Brain microvascular endothelial cell (primary cell): ENCODE measurements around the gene ZNF394.

Source experiments
- DNase-seq: peaks from one replicate; pipeline ENCODE4 v3.0.0-alpha.2; 2020
- H3K27ac ChIP-seq: fragments of 250-450 bp; sonication (Bioruptor Pico); 2 replicates; pipeline ENCODE4 v1.5.1; 2020; ENCODE audit warnings: mild to moderate bottlenecking, moderate library complexity
- H3K27me3 ChIP-seq: fragments of 250-450 bp; sonication (Bioruptor Pico); replicated peaks from 2 replicates; pipeline ENCODE4 v1.5.1; 2020; ENCODE audit warnings: mild to moderate bottlenecking
- H3K36me3 ChIP-seq: fragments of 250-450 bp; sonication (Bioruptor Pico); replicated peaks from 2 replicates; pipeline ENCODE4 v1.5.1; 2020; ENCODE audit warnings: mild to moderate bottlenecking
- H3K4me3 ChIP-seq: 2 replicates; pipeline ENCODE4 v1.5.1; 2011; ENCODE audit warnings: low read depth, mild to moderate bottlenecking, control low read depth, low read length, moderate library complexity
- in situ Hi-C: cut with HindIII; loops from 2 replicates; pipeline ENCODE4 v1.10.0; 2017; ENCODE audit warnings: low sequenced_read_pairs, low pct_ligation_motif_present
- TF ChIP-seq, protein P1 (sequence below): IDR thresholded peaks from 2 replicates; pipeline ENCODE4 v1.5.1; 2011; ENCODE audit warnings: low read depth, mild to moderate bottlenecking, moderate library complexity, low read length, control low read depth, inconsistent platforms; ENCODE audit errors: missing control alignments

The ZNF394 gene

DNA sequence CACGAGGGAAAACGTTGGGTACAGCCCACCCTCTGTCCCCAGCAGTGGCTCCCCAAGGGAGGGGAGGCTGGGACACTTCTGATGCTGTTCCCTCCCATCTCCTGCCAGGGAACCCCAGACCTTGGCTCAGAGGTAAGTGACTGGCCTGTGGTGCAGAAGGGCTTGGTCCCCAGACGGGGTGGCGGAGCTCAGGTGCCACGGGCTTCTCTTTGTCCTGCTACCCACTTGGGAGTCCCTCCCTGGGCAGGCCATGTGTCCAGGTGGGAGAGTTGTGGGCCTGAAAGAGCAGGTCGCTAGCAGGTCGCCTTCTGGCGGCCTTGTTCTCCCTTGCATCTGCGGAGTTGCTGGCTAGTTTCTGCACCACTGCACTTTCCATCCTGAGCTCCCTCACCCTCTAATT lies 44.2 kb downstream of the ZNF394 start:
- Histone ChIP-seq H3K27ac (no peak overlapping the region), H3K27me3 (no peaks in the 10 kb centered on the region), H3K36me3 (peaks cover 85% of the 10 kb centered on the region), H3K4me3 (no peak overlapping the region)
- no peak for DNase-seq
- in situ Hi-C loops = no loop called here
- TF ChIP-seq, protein P1, sequence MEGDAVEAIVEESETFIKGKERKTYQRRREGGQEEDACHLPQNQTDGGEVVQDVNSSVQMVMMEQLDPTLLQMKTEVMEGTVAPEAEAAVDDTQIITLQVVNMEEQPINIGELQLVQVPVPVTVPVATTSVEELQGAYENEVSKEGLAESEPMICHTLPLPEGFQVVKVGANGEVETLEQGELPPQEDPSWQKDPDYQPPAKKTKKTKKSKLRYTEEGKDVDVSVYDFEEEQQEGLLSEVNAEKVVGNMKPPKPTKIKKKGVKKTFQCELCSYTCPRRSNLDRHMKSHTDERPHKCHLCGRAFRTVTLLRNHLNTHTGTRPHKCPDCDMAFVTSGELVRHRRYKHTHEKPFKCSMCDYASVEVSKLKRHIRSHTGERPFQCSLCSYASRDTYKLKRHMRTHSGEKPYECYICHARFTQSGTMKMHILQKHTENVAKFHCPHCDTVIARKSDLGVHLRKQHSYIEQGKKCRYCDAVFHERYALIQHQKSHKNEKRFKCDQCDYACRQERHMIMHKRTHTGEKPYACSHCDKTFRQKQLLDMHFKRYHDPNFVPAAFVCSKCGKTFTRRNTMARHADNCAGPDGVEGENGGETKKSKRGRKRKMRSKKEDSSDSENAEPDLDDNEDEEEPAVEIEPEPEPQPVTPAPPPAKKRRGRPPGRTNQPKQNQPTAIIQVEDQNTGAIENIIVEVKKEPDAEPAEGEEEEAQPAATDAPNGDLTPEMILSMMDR = no peak

DNA sequence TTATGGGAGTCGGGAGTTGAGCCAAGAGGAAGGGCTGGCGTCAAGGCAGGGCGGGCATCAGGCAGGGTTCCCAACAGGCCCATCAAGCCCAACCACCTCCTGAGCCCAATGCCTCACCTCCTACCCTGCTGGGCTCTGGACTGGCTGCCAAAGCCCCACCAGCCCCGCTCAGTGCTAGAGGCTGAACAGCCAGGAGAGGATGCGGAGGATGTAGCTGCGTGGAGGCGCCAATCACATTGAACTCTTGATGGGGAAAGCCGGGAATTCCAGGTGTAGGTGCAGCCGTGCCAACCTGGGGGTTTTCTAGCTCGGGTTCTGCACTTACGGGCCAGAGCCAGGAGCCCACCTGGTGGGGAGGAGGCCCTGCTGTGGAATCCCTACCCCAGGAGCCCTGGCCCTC lies 47.0 kb downstream of the ZNF394 start:
- no peak overlapping the region for H3K27ac ChIP-seq
- peaks cover 78% of the 10 kb centered on the region for H3K36me3 ChIP-seq
- TF ChIP-seq, protein P1 = no peak
- no peak overlapping the region for H3K4me3 ChIP-seq
- in situ Hi-C loops = no loop called here
- no peak for DNase-seq
- H3K27me3 ChIP-seq = no peaks in the 10 kb centered on the region

DNA sequence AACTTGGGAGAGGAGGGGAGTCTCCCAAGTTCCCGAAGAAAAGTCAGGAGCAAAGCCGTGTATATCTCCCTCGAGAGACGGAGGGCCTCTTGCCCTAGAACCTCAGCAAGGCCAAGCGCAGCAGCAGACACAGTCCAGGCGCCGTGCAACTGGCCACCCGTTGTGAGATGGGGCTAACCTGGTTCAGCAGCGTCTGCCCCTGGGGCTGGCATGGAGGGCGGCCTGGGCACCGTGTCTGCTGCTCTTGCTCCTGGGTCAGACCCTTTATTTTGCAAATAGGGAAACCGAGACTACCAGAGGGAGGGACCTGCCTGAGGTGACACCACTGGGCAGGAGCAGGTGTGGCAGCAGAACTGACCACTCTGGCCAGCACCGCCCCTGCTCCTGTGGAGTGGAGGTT lies 47.5 kb downstream of the ZNF394 start:
- H3K27ac ChIP-seq = no peak overlapping the region
- H3K36me3 ChIP-seq = peaks cover 78% of the 10 kb centered on the region
- DNase-seq = no peak
- in situ Hi-C loops = no loop called here
- no peak overlapping the region for H3K4me3 ChIP-seq
- TF ChIP-seq, protein P1 = no peak
- no peaks in the 10 kb centered on the region for H3K27me3 ChIP-seq

DNA sequence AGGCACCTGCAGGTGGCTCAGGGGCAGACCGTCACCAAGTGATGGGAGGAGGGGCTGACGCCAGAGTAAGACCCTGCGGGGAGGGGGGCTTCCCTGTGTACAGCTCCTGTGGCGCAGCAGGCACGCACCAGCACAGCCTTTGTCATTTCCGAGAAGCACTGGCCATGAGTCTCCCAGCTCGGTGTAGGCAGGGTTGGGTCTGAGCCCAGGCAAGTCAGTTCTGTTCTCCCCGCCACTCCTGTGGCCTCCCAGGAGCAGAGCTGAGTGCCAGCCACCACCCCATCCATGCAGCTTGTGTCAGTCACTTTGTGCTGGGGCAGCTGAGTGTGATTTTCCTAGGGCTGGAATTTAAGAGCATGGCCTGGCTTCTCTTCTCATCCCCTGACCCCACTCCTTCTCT lies 48.1 kb downstream of the ZNF394 start:
- H3K27ac ChIP-seq = no peak overlapping the region
- peaks cover 73% of the 10 kb centered on the region for H3K36me3 ChIP-seq
- no peaks in the 10 kb centered on the region for H3K27me3 ChIP-seq
- DNase-seq = no peak
- TF ChIP-seq, protein P1 = no peak
- H3K4me3 ChIP-seq = no peak overlapping the region
- in situ Hi-C loops = no loop called here

DNA sequence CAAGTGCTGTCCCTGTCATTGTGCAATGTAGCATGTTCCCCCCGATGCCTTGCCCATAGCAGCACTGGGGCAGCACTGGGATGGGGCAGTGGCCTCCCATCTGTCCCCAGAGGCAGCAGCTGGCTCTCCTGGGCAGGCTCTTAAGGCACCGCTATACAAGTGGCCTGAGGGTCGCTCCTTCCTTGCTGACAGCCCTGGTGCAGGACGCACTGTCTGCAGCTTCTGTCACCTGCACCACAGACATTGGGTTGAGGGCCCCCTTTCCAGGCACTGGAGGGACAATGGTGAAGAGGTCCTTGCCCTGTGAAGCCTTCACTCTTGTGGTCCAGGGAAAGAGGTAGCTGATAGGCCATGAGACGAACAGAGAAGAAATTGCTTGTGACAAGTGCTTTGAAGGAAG lies 50.8 kb downstream of the ZNF394 start:
- in situ Hi-C loops = no loop called here
- Histone ChIP-seq H3K4me3 (no peak overlapping the region), H3K36me3 (peaks cover 71% of the 10 kb centered on the region), H3K27ac (no peak overlapping the region), H3K27me3 (no peaks in the 10 kb centered on the region)
- TF ChIP-seq, protein P1 = no peak
- DNase-seq = no peak

DNA sequence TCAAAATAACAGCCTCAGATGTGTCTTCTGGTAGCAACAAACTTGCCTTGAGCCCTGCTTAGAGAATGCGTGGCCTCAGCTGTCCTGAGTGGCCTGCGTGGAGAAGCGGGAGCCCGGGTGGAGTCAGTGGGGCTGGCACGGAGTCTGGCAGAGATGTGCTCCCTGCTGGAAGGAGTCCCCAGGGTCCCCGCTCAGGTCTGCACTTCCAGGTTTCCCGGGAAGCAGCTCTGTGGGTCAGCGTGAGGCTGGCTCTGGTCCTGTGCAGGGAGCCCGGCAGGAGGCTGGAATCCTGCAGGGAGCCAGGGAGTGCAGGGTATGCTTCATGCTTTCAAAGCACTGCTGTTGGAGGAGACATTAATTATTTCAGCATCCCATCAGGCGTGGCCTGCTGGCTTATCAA lies 51.2 kb downstream of the ZNF394 start:
- in situ Hi-C loops = no loop called here
- DNase-seq = no peak
- H3K36me3 ChIP-seq = peaks cover 66% of the 10 kb centered on the region
- H3K27ac ChIP-seq = no peak overlapping the region
- H3K4me3 ChIP-seq = no peak overlapping the region
- no peaks in the 10 kb centered on the region for H3K27me3 ChIP-seq
- TF ChIP-seq, protein P1 = no peak
